DOHH2 (cell line): ENCODE results near the gene VAV2.

ENCODE experiments used
- H3F3A ChIP-seq: fragments of 200-600 bp; sonication (generic), shearing (Covaris generic); 2 replicates; pipeline ENCODE4 v1.6.0; 2016; ENCODE audit warnings: antibody characterized with exemption, mild to moderate bottlenecking; ENCODE audit not compliant: control insufficient read depth, insufficient read depth
- H3K27ac ChIP-seq: fragments of 200-600 bp; sonication (generic); 2 replicates; pipeline ENCODE4 v1.5.1; 2014; ENCODE audit warnings: low read depth, mild to moderate bottlenecking, low read length, moderate library complexity
- H3K27me3 ChIP-seq: fragments of 200-600 bp; sonication (generic); 2 replicates; pipeline ENCODE4 v1.6.1; 2014; ENCODE audit warnings: mild to moderate bottlenecking, low read length, mixed read lengths; ENCODE audit not compliant: control insufficient read depth
- H3K36me3 ChIP-seq: fragments of 200-600 bp; sonication (generic); 2 replicates; pipeline ENCODE4 v1.6.1; 2014; ENCODE audit warnings: mild to moderate bottlenecking, low read length, moderate library complexity, mixed read lengths; ENCODE audit not compliant: control insufficient read depth
- H3K4me1 ChIP-seq: fragments of 200-600 bp; sonication (generic); 2 replicates; pipeline ENCODE4 v1.6.1; 2014; ENCODE audit warnings: mild to moderate bottlenecking, low read length, mixed read lengths; ENCODE audit not compliant: control insufficient read depth
- H3K4me2 ChIP-seq: fragments of 200-600 bp; sonication (generic); 2 replicates; pipeline ENCODE4 v1.6.0; 2014; ENCODE audit warnings: mild to moderate bottlenecking, low read length, moderate library complexity
- H3K4me3 ChIP-seq: fragments of 200-600 bp; sonication (generic); 2 replicates; pipeline ENCODE4 v1.5.1; 2014; ENCODE audit warnings: mild to moderate bottlenecking, low read length, mixed read lengths
- H3K79me2 ChIP-seq: fragments of 200-600 bp; sonication (generic); 2 replicates; pipeline ENCODE4 v1.6.1; 2014; ENCODE audit warnings: mild to moderate bottlenecking, low read length, mixed read lengths; ENCODE audit not compliant: control insufficient read depth
- H3K9me2 ChIP-seq: fragments of 200-600 bp; sonication (generic); replicated peaks from 2 replicates; pipeline ENCODE4 v1.6.1; 2014; ENCODE audit warnings: mild to moderate bottlenecking, low read length, mixed read lengths; ENCODE audit not compliant: control insufficient read depth
- H3K9me3 ChIP-seq: fragments of 200-600 bp; sonication (generic); 2 replicates; pipeline ENCODE4 v1.6.1; 2014; ENCODE audit warnings: antibody characterized with exemption, low read length, mixed read lengths; ENCODE audit not compliant: control insufficient read depth, insufficient read depth
- H4K20me1 ChIP-seq: fragments of 200-600 bp; sonication (generic); 2 replicates; pipeline ENCODE4 v1.6.0; 2014; ENCODE audit warnings: low read depth, mild to moderate bottlenecking, antibody characterized with exemption, low read length, moderate library complexity; ENCODE audit not compliant: control insufficient read depth, insufficient read depth
- CTCF ChIP-seq: fragments of 200-600 bp; sonication (generic); IDR thresholded peaks from one replicate; pipeline ENCODE4 v1.5.1; 2014; ENCODE audit warnings: antibody characterized with exemption, mild to moderate bottlenecking, low read depth, low read length; ENCODE audit not compliant: poor library complexity, severe bottlenecking
- EZH2phosphoT487 ChIP-seq: fragments of 200-600 bp; sonication (generic); IDR thresholded peaks from 2 replicates; pipeline ENCODE4 v1.6.1; 2017; ENCODE audit warnings: borderline replicate concordance, mild to moderate bottlenecking, antibody characterized with exemption, low read length, moderate library complexity, mixed read lengths

Gene VAV2

GRCh38 chr9:133804199-133804598 lies 187.9 kb downstream of the VAV2 start:
- Histone ChIP-seq H3K4me1 (no peaks in the 10 kb centered on the region), H3K9me2 (no peaks in the 10 kb centered on the region), H3K4me2 (no peak overlapping the region), H4K20me1 (no peaks in the 10 kb centered on the region), H3K79me2 (no peaks in the 10 kb centered on the region), H3F3A (no peaks in the 10 kb centered on the region), H3K4me3 (no peak overlapping the region), H3K9me3 (no peaks in the 10 kb centered on the region), H3K36me3 (no peaks in the 10 kb centered on the region), H3K27me3 (no peaks in the 10 kb centered on the region), H3K27ac (no peak overlapping the region)
- no peak for TF ChIP-seq EZH2phosphoT487
- no peak for TF ChIP-seq CTCF

- H3K27me3 ChIP-seq = no peaks in the 10 kb centered on the region
- H4K20me1 ChIP-seq = no peaks in the 10 kb centered on the region
- H3K9me3 ChIP-seq = no peaks in the 10 kb centered on the region
- H3K79me2 ChIP-seq = no peaks in the 10 kb centered on the region
- TF ChIP-seq EZH2phosphoT487 (no peak), CTCF (no peak)
- no peak overlapping the region for H3K27ac ChIP-seq
- H3F3A ChIP-seq = no peaks in the 10 kb centered on the region
- H3K4me3 ChIP-seq = no peak overlapping the region
- H3K4me1 ChIP-seq = no peaks in the 10 kb centered on the region
- no peaks in the 10 kb centered on the region for H3K9me2 ChIP-seq
- no peak overlapping the region for H3K4me2 ChIP-seq
- H3K36me3 ChIP-seq = no peaks in the 10 kb centered on the region
These were observed 188.4 kb downstream of the VAV2 start for GRCh38 chr9:133803745-133804144.

GRCh38 chr9:133803028-133803585 lies 189.0 kb downstream of the VAV2 start:
- Histone ChIP-seq H4K20me1 (no peaks in the 10 kb centered on the region), H3K27ac (no peak overlapping the region), H3K79me2 (no peaks in the 10 kb centered on the region), H3K4me2 (no peak overlapping the region), H3K4me1 (no peaks in the 10 kb centered on the region), H3K4me3 (no peak overlapping the region), H3K36me3 (no peaks in the 10 kb centered on the region), H3K9me2 (no peaks in the 10 kb centered on the region), H3K27me3 (no peaks in the 10 kb centered on the region), H3K9me3 (no peaks in the 10 kb centered on the region), H3F3A (no peaks in the 10 kb centered on the region)
- no peak for TF ChIP-seq EZH2phosphoT487
- TF ChIP-seq CTCF = no peak
